HG03060 (cell line): ENCODE results near the gene FGF22.
"Not testable (repeated sequence)": the region's sequence is repeated elsewhere in the genome, so short reads cannot be mapped to it uniquely, and the experiment has no call there.

Source experiments
- ATAC-seq: cut with Tn5 transposase; IDR thresholded peaks from one replicate; pipeline ENCODE4 v1.9.1; 2021; ENCODE audit warnings: low read depth, moderate number of reproducible peaks; ENCODE audit not compliant: unreplicated experiment

The FGF22 gene

DNA sequence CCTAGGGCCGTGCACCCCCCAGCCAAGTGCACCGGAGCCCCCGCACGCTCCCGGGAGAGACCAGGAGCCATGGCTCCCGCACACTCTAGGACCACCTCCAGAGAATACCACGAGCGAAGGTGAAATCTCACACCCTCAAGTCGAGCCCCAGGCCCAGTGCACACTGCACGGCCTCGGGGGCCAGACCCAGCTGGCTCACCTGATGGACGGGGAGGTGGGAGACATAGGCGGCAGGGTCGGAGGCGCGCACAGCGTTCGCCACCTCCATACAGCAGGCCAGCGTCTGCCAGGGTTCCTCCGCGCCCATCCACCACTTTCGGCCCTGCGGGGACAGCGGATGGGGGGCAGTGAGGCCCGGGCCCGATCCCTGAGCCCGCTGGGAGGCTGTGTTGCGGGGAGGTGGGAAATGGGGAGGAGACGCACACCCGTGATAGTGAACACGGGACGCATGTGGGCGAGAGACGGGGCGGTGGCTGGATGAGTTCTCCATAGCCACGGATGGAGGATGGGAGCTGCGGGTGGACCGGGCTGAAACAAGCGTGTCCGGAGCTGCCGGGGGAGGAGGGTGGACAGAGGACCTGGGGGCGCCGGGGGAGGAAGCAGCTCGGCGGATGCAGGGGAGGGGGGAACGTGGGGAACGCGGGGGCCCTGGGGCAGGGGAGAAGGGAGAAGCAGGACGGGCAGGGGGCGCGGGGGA is 19.4 kb upstream of the FGF22 start:
- no peak for ATAC-seq

DNA sequence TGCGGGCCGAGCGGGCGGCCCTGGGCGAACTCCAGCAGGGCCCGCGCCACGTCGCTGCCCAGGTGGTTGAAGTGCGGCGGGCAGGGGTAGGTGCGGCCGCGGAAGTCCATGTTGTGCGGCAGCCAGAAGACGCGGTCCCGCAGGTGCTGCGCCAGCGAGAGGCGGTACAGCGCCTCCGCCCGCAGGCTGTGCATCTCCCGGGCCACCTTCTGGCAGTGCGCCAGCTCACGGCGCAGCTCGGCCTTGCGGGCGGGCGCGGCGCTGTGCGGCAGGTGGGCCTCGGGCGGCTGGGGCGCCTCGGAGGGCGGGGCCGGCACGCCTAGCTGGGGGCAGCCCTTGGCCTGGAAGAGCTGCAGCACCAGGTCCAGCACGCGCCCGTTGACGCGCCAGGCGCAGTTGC is 18.5 kb upstream of the FGF22 start:
- ATAC-seq, result not testable (repeated sequence)

DNA sequence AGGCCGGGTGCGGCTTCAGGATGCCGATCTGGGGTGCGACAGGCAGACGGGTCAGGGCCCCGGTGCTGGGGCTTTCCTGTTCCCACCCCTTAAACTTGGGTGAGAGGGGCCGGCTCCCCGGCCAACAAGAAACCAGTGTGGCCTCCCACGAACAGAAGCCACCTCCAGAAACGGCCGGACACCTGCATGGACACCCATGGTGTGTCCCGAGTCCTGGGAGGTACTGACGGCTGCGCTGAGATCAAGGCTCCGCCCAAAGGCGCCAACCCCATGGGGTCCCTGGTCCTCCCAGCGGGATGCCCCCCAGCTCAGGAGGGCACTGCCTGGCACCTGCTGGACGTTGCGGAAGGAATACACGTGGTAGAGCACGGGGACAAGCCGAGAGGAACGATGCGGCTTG is 17.9 kb upstream of the FGF22 start:
- no peak for ATAC-seq

DNA sequence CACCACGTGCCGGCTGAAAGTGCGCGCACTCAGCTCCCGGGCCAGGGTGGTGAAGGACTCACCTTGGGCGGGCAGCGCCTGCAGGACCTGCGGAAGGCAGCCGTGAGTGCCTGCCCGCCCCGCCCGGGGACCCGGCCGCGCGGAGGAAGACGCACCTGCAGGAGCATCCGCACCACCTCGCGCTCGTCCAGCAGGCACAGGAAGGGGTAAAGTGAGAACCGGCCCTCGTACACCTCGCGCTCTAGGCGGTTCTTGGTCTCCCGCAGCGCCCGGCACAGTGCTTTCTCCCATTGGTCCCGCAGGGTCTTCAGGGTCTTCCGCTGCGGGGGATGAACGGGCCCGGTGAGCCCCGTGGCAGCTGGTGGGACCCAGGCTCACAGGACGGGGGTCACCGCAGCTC is 17.0 kb upstream of the FGF22 start:
- ATAC-seq, result no peak

DNA sequence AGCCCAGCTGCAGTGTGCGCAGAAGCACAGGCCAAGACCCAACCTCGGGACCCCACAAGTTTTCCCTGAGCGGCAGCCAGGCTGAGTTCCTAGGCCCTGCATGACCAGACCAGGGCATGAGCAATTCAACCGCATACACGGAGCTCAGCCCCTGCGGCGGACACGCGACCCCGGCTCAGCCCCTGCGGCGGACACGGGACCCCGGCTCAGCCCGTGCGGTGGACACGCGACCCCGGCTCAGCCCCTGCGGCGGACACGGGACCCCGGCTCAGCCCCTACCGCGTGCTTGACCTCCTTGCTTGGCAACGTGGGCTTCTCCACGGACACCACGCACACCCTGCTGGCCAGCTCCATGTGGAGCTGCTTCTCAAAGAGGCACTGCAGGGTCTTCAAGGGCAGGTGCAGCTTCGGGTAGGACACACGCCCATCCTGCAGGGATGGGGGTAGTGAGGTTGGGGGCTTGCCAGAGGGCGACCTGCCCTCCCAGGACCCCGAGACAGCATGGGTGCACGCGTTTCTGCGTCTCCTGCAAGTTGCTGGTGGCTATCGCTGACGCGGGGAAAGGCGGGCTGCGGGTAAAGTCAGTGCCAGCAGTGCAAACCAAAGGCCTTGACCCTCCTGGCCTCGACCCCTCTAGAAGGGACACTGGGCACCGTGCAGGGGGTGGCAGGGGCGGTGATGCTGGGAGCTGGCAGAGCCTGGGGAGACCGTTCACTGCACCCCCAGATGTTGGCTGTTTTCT is 16.3 kb upstream of the FGF22 start:
- ATAC-seq, result no peak

DNA sequence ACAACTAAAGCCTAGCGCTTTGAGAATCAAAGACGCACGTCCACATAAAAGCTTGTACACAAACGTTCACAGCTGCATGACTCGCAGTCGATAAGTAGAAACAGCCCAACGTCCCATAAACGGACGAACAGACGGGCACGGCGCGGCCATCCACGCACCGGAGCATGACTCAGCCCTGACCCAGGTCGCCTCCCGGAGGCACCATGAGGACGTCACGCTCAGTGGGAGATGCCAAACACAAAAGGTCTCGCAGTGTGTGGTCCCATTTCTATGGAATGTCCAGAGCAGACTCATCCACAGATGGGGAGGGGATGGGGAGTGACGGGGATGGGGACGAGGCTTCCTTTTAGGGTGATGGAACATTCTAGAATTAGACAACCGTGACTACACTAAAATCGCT is 15.7 kb upstream of the FGF22 start:
- no peak for ATAC-seq

DNA sequence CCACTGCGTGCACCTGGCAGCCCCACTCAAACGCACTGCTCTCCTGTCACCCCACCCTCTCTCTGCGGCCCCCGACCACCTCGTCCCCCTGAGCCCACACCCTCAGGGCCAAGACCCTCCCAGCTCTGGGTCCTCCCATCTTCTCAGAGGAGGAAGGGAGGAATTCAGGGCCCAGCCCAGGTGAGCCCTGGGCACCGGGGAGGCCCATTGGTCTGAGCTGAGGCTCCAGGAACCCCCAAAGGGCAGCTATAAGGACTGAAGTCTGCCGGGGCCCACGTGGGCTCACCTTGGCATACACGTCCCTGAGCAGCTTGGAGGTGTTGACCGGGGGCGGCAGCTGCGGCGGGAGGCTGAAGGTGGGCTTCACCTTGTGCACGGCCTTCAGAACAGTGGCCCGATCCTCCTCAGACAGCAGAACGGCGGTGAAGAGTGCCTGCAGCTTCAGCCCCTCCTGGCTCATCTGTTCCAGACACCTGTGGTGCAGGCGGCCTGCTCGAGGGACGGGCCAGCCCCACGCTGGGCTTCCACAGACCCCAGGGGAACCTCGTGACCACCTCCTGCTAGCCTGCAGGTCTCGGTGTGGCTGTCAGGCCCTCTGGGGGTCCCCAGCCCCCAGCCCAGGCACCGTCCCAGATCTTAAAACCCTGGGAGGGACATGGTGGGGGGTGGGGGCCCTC is 15.1 kb upstream of the FGF22 start:
- ATAC-seq, result no peak

DNA sequence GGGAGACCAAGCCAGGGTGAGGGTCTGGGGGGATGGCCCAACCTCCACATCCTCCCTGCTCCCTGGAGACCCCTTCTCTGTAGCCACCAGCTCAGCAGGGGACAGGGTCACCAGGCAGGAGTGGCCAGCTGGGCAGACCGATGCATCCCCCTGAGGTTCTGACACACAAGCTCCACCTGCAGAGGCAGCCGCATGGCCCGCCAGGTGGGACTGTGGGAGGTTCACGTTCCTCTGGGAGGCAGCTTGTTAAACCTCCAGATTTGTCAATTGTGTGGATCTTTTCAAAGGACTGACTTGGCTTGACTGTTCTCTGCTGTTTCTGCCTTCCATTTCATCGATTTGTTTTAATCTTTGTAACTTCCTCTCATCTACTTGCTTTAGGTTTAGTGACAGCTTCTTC is 14.4 kb upstream of the FGF22 start:
- ATAC-seq, result no peak

DNA sequence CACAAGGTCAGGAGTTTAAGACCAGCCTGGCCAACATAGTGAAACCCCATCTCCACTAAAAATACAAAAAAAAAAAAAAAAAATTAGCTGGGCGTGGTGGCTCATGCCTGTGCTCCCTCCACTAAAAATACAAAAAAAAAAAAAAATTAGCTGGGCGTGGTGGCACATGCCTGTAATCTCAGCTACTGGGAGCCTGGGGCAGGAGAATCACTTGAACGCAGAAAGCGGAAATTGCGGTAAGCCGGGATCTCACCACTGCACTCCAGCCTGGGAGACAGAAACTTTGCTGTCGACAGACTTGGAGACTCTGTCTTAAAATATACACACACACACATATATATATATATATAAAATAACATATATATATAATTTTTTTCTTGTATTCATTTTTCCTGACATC is 13.1 kb upstream of the FGF22 start:
- not testable (repeated sequence) for ATAC-seq

DNA sequence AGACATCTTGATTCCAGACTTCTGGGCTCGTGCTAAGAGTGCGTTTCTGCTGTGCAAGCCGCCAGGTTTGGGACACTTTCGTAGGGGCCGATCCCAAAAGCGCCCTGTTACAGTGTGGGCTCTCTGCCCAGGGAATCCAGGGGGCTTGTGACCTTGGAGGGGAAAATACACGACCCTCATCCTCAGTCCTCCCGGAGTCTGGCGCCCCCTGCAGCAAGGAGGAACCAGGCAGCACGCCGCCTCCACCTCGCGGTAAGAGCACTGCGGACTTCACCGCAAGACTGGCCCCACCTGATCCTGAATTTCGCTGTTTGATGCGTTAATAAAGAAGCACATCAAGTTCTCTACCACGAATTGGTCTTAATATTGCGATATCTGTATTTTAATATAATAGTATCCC is 11.5 kb upstream of the FGF22 start:
- ATAC-seq, result no peak

DNA sequence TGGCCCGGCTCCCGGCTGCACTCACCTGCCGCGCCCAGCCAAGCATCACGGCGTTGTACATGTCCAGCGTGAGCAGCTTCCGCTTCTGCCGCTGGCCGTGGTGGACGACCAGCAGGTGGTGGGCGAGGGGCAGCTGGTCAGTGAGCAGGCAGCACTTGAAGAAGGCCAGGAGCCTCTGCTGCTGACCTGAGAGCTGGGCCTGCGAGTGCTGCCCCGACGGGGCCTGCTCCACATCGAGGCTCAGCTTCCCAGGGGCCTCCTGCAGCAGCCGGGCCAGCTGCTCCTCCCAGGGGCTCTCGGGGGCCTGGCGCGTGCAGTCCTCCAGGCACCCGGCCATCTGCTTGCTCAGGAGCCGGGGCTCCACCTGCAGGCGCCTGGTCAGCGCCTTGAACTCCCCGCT is 10.2 kb upstream of the FGF22 start:
- ATAC-seq, result not testable (repeated sequence)

DNA sequence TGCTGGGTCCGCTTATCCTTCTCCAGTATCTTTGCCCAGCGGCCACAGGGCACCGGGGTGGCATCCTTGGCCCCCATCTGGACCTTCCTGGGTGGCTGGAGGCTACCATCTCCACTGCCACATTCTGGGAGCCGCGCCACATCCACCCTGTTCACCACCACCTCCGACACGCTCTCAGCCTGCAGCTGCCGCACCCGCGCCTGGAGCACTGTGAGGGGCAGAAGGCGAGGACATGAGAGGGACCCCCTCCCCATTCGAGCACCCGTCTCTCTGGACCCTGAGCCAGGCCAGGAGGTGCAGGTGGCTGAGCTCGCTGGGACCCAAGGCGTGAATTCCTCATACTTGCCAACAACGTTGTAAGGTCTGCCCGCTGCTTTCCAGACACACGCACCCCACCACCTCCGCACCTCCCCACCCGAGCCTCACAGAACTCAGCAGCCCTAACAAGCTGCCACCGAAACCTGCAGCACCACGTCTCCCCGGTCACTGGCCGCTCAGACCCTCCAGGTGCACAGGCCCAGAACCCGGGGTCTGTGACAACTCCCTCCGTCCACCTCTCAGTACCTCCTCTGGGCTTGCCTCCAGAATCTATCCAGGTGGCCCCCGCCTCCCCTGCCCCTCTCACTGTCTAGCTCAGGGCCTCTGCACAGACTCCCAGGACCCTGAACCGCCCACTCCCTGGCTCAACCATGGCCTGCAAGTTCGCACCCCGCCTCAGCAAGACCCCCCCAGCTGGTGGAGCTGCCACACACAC is 9.5 kb upstream of the FGF22 start:
- ATAC-seq, result no peak

DNA sequence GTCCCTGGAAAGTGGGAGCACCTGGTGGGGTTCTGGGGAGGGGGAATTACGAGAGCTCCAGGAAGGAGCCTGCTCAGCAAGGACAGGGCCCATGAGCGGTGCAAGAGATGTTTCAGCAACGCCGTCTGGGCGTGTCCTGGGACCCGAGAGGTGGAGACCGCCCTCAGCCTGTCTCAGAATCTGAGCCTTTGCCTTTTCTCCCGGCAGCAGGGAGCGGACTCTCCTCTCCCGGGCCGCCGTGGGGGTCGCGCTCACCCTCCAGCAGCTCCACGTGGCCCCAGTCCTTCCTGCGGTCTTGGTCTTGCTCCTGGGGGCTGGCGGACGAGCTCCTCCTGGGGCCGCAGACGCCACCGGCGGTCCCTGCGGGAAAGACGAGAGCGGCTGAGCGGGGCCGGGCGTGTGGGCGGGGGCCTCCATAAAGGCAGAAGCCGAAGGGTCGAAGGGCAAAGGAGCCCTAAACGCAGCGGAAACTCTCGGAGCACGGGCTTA is 7.1 kb upstream of the FGF22 start:
- ATAC-seq, result no peak

DNA sequence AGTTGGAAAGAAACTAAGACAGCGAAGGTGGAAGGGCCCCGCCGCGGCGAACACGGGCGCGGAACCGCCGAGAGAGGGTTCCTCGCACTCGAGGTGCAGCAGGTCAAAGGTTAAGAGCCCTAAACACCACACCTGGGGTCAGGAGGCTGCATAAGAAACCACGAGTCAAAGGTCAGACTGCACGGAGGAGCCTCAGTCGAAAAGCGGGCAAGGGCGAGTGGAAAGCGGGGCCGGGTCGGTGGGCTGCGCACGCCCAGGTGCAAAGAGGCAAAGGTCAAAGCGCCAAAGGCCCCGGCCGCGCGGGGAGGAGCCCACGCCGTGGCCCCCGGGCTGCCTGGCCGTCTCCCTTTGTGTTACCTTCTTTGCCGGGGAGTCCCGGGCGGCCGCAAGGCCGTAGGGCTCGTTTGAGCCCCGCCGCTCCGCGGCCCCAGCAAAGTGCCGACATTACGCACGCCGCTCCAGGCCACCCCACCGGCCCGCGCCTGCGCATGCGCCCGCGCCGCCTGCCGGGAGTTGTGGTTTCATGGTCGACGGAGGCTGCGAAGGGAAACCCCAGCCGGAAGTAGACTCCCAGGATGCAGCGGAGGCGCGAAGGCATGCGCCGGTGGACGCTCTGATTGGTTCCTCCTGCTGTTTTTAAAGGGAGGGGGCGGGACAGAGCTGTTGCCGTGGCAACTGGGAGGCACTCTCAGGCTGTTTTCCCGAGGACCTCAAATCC is 6.5 kb upstream of the FGF22 start, which contains the start of gene POLRMT:
Gene POLRMT, minus strand, starts transcription at position 470 of the 718 bp plus-strand sequence. Its CDS starts 25 bp downstream, at position 445.
- ATAC-seq, result peak; percentile 64

DNA sequence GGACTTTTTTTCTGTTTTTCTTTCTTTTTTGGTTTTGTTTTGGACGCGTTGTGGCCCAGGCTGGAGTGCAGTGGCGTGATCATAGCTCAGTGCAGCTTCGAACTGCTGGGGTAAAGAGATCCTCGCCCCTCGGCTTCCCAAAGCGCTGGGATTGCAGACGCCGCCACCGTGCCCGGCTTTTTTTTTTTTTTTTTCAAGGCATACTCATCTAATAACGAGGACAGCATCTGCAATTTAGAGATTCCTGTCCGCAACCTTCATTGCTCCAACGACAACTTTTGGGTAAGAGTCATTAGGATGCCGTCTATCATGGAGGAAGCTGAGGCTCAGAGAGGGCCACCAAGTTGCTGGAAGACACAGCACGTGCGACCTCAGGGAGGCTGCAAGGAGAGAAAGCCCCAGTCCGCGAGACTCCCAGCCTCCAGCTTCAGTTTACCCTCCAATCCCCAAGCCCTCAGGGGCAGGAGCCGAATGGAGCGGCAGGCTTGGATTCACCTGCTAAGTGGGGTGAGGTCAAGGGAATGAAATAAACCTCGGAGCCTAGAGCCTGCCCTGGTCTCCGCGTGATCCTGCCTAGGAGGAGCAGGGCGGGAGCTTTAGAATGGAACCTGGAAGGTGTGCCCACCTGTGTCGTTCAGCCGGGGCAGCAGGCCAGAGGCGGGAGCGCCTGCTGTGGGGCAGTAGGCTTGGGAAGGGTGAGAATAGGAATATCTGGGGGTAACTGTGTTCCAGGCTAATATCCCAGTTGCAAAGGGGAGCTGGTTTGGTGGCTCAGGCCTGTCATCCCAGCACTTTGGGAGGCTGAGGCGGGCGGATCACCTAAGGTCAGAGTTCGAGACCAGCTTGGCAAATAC is 5.7 kb upstream of the FGF22 start:
- ATAC-seq, result no peak

DNA sequence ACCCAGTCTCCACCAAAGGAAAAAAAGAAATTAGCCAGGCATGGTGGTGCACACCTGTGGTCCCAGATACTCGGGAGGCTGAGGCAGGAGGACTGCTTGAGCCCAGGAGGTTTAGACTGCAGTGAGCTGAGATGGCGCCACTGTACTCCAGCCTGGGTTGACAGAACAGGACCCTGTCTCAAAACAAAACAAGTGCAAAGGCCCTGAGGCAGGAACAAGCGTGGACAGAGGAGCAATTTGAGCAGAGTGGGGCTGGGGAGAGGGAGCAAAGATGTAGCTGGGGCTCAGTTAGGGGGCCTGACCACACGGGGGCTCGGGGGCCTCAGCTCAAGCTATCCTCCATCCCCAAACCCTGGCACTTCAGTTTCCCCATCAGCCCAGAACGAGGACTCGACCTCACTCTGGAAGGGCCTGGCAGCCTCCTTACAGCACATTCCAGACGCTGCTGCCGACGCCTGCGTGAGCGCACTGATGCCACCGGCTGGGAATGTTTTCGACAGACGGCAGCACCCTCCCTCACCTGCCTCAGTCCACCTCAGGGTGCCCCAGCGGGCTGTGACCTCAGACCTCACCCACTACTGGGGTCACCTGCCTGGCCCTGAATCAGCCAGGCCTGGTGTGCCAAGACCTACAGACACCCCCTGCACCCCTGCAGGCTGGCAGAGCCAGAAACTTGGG is 4.6 kb upstream of the FGF22 start:
- ATAC-seq, result no peak

DNA sequence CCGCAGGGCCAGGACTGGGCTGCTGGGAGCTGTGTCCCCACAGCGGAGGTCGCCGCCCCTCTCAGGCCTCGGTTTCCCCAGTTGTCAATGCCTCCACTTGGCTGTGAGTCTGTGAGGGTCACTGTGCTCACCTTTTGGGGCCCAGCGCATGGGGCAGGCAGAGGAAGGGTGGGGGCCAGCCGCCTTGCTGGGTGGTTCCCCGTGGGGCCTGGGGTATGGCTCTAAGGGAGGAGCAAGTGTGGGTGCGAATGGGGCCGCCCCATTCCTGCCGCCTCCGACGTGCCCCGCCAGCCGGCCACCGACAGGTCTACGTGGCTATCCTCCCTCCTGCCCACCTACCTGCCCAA is 800 bp upstream of the FGF22 start:
- no peak for ATAC-seq

DNA sequence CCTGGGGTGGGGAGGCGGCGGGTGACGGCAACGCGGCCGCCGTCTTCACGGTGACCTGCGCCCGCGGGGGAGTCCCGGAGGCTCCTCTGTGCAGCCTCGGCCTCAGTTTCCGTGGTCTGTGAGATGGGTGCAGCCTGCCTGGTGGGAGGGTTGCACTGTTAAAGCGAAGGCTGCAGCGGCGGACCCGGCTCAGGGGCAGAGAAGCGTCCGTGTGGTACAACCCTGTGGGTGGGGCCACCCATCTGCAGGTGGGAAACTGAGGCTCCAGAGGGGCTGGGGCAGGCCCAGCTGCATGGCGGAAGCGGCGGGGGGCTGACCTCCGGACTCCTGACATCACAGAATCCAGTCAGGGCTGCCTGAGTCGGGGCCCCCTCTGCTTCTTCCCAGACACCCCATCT is 481 bp downstream of the FGF22 start:
- ATAC-seq, result no peak
